ENCODE results near the gene UNKL.
A peak's percentile ranks its signal among the peaks of the same experiment; 100 is the strongest.

UNKL gene

GRCh38 chr16:1351582-1352362 lies 62.7 kb downstream of the UNKL start, which contains the start of the genes GNPTG and TSR3:
Gene GNPTG, plus strand, starts transcription at chr16:1351931. Its CDS starts 35 bp downstream, at chr16:1351966.
Gene TSR3, minus strand, starts transcription at chr16:1351878. Its CDS starts 74 bp downstream, at chr16:1351804.
- Histone ChIP-seq H3K79me2 (ENCODE audit: insufficient read depth, low read length) (0 out of 2 replicates have a peak, but pooled peaks cover 7% of the 10 kb centered on the region), H3F3A (ENCODE audit: insufficient read depth, low read length) (no peaks in the 10 kb centered on the region), H3K9me2 (ENCODE audit: low read depth, low read length) (no peaks in the 10 kb centered on the region), H3K9ac (ENCODE audit: low read length) (peak within 1 kb of the TSS; percentile 84), H3K27ac (ENCODE audit: low read depth, low read length, poor library complexity, severe bottlenecking) (no peak within 1 kb of the TSS), H3K27me3 (ENCODE audit: insufficient read depth, low read length) (no peaks in the 10 kb centered on the region), H3K4me1 (ENCODE audit: insufficient read depth, low read length, severe bottlenecking) (peaks cover 31% of the 10 kb centered on the region), H2AFZ (ENCODE audit: low read length) (no peak within 1 kb of the TSS), H3K4me3 (ENCODE audit: low read depth, low read length, poor library complexity, severe bottlenecking) (peak within 1 kb of the TSS; percentile 91), H3K36me3 (ENCODE audit: insufficient read depth, low read length) (peaks cover 19% of the 10 kb centered on the region), H4K20me1 (ENCODE audit: insufficient read depth, low read length) (no peaks in the 10 kb centered on the region), H3K9me3 (ENCODE audit: low read length) (no peaks in the 10 kb centered on the region), H3K4me2 (ENCODE audit: low read length) (peak within 1 kb of the TSS; percentile 92)
- TF ChIP-seq EZH2 (IDR thresholded peaks at IDR 0.05; ENCODE audit: borderline replicate concordance, low read length) = no peak
- no peak for TF ChIP-seq CTCF (IDR thresholded peaks at IDR 0.05; ENCODE audit: low read length)

- Histone ChIP-seq H3F3A (ENCODE audit: insufficient read depth, low read length) (no peaks in the 10 kb centered on the region), H3K27me3 (ENCODE audit: insufficient read depth, low read length) (no peaks in the 10 kb centered on the region), H4K20me1 (ENCODE audit: insufficient read depth, low read length) (no peaks in the 10 kb centered on the region), H3K9ac (ENCODE audit: low read length) (peak overlapping the region; percentile 84), H3K4me3 (ENCODE audit: low read depth, low read length, poor library complexity, severe bottlenecking) (peak overlapping the region; percentile 91), H2AFZ (ENCODE audit: low read length) (no peak overlapping the region), H3K4me2 (ENCODE audit: low read length) (peak overlapping the region; percentile 90), H3K27ac (ENCODE audit: low read depth, low read length, poor library complexity, severe bottlenecking) (no peak overlapping the region), H3K36me3 (ENCODE audit: insufficient read depth, low read length) (peaks cover 19% of the 10 kb centered on the region), H3K9me3 (ENCODE audit: low read length) (no peaks in the 10 kb centered on the region), H3K4me1 (ENCODE audit: insufficient read depth, low read length, severe bottlenecking) (peaks cover 31% of the 10 kb centered on the region), H3K9me2 (ENCODE audit: low read depth, low read length) (no peaks in the 10 kb centered on the region), H3K79me2 (ENCODE audit: insufficient read depth, low read length) (0 out of 2 replicates have a peak, but pooled peaks cover 7% of the 10 kb centered on the region)
- TF ChIP-seq CTCF (IDR thresholded peaks at IDR 0.05; ENCODE audit: low read length) = no peak
- TF ChIP-seq EZH2 (IDR thresholded peaks at IDR 0.05; ENCODE audit: borderline replicate concordance, low read length) = no peak
Measured at GRCh38 chr16:1351215-1351581, 63.3 kb downstream of the UNKL start.

GRCh38 chr16:1350691-1351090 lies 63.8 kb downstream of the UNKL start:
- H3K9me3 ChIP-seq (ENCODE audit: low read length) = no peaks in the 10 kb centered on the region
- H3K4me1 ChIP-seq (ENCODE audit: insufficient read depth, low read length, severe bottlenecking) = peaks cover 31% of the 10 kb centered on the region
- H3K27ac ChIP-seq (ENCODE audit: low read depth, low read length, poor library complexity, severe bottlenecking) = no peak overlapping the region
- no peaks in the 10 kb centered on the region for H3K27me3 ChIP-seq (ENCODE audit: insufficient read depth, low read length)
- H2AFZ ChIP-seq (ENCODE audit: low read length) = no peak overlapping the region
- no peaks in the 10 kb centered on the region for H4K20me1 ChIP-seq (ENCODE audit: insufficient read depth, low read length)
- H3F3A ChIP-seq (ENCODE audit: insufficient read depth, low read length) = no peaks in the 10 kb centered on the region
- peak overlapping the region; percentile 84 for H3K9ac ChIP-seq (ENCODE audit: low read length)
- H3K9me2 ChIP-seq (ENCODE audit: low read depth, low read length) = no peaks in the 10 kb centered on the region
- H3K4me3 ChIP-seq (ENCODE audit: low read depth, low read length, poor library complexity, severe bottlenecking) = peak overlapping the region; percentile 91
- 0 out of 2 replicates have a peak, but pooled peaks cover 7% of the 10 kb centered on the region for H3K79me2 ChIP-seq (ENCODE audit: insufficient read depth, low read length)
- H3K4me2 ChIP-seq (ENCODE audit: low read length) = peak overlapping the region; percentile 90
- TF ChIP-seq EZH2 (IDR thresholded peaks at IDR 0.05; ENCODE audit: borderline replicate concordance, low read length) = no peak
- no peak for TF ChIP-seq CTCF (IDR thresholded peaks at IDR 0.05; ENCODE audit: low read length)
- H3K36me3 ChIP-seq (ENCODE audit: insufficient read depth, low read length) = peaks cover 19% of the 10 kb centered on the region

Data from OCI-LY1 (cell line).